LoVo (cell line): ENCODE results near the gene FBXO31.
"Not testable (repeated sequence)": the region's sequence is repeated elsewhere in the genome, so short reads cannot be mapped to it uniquely, and the experiment has no call there.

Experiments
- DNase-seq: peaks from one replicate; pipeline ENCODE4 v3.0.0-alpha.2; 2016; ENCODE audit warnings: low spot score

Gene FBXO31

DNA sequence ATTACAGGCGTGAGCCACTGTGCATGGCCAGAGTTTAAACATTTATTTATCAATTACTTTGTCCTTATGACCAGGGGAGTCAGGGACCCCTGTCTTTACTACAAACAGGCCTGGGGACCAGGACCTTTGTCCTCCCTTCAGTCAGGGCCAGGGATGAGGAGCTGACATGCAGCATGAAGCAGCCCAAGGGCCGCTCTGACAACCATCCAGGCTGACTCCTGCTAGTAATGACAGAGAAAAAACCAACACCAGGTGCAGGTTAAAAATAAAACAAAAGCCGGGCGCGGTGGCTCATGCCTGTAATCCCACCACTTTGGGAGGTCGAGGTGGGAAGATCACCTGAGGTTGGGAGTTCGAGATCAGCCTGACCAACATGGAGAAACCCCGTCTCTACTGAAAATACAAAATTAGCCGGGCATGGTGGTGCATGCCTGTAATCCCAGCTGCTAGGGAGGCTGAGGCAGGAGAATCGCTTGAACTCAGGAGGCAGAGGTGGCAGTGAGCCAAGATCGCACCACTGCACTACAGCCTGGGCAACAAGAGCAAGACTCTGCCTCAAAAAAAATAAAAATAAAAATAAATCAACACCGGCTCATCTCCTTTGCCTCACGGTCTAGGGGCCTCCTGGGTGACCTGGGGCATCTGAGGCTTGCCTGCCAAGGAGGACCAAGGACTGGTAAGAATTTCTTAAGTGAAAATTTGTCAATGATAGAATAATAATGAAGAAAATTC is 20.6 kb downstream of the FBXO31 start:
- DNase-seq = not testable (repeated sequence)

- DNase-seq = no peak
Measured at GRCh38 chr16:87361916-87362619, 21.5 kb downstream of the FBXO31 start.

DNA sequence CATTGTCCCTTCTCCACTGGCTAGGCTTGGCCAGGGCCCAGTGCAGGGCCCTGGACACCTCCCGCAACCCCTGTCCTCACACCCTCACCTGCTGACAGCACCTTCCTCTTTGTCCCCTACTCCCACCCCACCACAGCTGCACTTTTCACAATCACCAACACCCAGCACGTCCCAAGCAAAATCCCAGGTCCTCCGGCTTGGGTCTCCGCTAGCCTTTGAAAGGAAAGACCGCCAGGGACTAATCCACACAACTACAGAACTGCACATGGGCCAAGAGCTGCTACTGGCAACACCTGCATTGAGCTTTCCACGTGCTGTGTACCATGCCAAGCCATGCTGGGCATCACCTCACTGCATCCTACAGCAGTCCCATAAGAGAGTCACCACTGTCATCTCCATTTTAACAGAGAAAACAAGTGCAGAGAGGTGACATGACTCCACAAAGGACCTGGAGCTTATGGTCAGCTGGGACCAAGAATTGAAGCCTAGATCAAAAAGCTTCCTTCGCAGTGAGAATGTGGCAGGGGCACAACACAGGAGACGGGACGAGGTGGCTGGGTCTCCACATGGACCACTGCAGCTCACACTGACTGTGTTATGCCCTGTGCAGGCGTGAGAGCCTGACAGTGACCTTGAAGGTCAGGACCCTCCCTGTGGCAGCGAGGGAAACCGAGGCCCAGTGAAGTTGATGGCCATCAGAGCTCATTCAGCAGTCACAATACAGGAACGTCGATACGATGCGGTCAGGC is 22.5 kb downstream of the FBXO31 start:
- no peak for DNase-seq

DNA sequence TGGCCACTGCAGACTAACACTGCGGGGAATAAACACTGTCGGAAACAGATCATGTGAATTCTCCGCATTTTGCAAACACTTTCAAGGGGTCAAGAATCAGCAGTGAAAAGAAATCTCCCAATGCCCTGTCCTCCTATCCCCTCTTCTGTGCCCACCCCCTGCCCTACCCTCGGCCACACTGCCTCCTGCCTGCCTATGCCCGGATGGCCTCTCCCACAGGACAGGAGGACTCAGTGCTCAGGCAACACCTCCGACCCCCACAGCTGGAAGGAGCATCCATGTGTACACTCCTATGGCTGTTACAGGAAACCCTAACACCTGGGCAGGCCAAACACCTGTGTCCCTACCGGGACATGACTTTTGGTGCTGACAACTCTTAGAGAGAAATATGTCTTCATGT is 24.5 kb downstream of the FBXO31 start:
- DNase-seq = no peak

DNA sequence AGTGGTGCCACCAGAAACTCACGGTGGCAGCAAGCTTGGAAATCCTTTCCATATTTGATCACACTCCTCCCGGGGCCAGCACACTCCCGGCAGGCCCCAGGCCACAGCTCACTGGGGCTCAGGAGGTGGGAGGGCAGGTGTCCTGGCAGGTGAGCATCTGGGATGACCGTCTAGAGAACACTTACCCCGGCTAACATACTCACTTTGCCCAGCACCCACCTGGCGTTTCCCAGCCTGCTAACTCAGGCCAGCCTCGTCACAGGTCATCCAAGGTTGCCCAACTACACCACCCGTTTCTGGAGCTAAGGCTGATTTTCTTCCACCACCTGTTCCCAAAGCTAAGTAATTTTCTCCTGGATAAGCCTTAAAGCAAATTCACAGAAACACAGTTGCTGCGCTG is 24.9 kb downstream of the FBXO31 start:
- DNase-seq = no peak

- no peak for DNase-seq
Measured at GRCh38 chr16:87358250-87358649, 25.3 kb downstream of the FBXO31 start.

DNA sequence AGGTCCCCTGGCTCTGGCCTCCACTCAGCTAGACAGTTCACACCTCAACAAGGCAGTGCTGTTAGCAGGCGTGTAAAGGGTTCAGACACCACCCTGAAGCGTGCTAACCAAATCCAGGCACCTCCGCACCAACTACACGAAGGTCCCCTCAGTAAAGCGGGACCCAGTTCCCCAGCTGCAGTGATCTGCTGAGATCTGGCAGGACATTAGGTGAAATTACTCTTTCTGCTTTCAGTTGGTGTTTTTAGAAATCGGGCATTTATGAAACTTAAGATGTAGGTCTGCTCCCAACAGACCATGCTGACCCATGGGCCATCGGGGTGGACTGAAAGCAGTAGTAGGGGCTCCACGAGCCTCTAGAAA is 27.1 kb downstream of the FBXO31 start:
- no peak for DNase-seq

DNA sequence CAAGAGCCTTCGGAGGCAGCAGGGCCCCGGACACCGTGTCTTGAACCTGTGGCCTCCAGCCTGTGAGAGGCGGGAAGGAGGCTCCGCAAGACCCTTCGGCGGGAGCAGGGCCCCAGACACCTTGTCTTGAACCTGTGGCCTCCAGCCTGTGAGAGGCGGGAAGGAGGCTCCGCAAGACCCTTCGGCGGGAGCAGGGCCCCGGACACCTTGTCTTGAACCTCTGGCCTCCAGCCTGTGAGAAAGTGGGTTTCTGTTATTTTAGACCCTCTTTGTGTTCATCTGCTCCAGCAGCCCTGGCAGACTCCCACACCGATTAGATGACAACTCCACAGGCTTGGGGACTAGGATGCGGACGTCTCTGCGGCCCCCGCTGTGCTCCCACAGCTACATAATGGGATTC is 30.0 kb downstream of the FBXO31 start:
- DNase-seq = no peak

- no peak for DNase-seq
Measured at GRCh38 chr16:87352818-87353217, 30.8 kb downstream of the FBXO31 start.

DNA sequence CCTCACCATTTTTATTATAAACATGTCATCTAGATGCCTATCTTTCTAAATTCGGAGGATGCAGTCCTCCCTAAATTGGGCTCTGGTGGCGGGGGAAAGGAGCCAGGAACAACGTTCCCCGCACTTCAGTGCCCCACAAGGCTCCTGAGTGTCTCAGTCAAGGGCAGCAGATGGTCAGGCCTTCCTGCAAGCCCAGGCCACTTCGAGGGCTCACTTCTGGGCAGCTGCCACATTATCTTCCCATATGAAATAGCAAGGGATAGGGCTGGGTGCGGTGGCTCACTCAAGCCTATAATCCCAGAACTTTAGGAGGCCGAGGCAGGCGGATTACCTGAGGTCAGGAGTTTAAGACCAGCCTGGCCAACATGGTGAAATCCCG is 32.3 kb downstream of the FBXO31 start:
- no peak for DNase-seq

DNA sequence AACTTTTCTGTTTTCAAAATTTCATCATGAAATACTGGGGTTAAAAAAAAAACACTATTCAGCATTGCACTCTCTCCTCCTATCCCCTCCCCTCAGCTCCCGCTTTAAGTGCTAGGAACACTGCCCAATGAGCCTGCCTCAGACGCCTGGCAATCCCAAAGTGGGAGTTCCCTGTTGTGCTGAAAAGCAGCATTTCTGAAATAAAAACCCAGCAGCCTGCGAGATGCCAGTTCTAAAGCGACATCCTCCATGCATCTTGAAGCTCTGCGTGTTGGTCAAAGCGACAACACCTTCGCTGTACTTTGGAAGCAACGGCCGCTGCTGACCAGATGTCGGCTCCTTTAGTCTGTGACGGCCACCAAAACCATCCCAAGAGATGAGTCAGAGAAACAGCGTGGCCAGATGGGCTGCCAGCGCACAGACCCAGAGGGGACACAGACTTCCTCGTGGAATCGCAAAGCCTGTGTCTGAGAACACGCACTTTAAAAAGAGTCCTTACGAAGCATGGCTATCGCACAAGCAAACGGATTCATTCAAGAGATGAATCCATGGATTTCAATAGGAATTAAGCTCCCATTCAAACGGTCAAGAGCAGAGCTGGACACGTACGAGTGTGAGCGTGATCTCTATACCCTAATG is 32.8 kb downstream of the FBXO31 start:
- no peak for DNase-seq

- no peak for DNase-seq
Measured at GRCh38 chr16:87350031-87350430, 33.5 kb downstream of the FBXO31 start.

DNA sequence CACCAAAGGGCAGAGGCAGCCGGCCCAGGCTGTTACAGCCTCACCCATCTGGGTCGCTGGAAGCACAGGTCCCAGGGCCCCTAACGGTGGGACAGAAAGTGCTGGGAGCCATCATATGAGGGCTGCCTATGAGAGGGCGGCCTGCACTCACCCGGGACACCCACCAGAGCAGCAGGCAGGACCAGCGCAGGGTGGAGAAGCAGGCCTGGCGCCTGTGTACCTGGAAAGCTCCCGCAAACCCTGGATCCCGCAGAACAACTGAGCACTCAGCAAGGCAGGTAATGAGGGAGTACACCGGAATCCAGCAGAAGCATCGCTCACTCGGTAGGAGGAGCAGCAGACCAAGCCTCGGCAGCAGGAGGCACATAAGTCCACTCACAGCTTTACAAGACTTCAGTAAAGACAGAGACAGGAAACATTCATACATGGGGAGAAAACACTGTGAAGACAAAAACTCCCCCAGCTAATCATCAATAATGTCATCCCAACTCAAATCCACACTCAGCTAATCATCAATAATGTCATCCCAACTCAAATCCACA is 34.9 kb downstream of the FBXO31 start:
- DNase-seq = no peak

DNA sequence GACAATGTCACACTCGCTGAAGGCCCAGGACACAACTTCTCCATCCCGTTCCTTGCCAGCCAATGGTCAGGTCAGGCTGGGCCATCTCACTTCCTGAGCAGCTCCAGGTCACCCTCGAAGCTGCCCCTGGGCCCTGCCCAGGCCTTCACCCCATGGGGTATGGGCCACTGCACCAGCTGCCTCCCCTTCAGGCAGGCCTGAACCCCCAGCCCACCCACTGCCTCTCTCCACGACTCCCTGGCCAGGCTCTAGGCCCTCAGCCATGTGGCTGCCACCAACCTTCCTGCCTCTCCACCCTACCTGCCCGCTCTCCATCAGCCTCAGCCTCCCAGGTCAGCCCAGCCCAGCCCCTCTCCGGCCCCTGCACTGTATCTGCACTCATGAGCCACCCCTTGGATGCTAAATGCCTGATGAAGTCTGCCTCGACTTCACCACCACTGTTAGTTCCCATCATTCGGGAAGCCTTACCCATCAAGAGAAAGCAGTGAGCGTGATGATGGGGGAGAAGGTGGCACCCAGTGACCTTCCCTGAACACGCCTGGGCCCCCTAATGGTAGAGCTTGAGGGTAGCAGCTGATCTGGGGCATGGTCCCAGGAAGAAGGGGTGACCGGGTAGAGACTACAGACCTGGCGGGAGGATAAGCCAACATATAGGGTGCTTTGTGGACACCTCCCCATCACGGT is 35.5 kb downstream of the FBXO31 start:
- no peak for DNase-seq

- DNase-seq = no peak
Measured at GRCh38 chr16:87346517-87347060, 37.0 kb downstream of the FBXO31 start.

- no peak for DNase-seq
Measured at GRCh38 chr16:87345726-87346424, 37.7 kb downstream of the FBXO31 start.

GRCh38 chr16:87344931-87345631 is 38.5 kb downstream of the FBXO31 start:
- DNase-seq = no peak

DNA sequence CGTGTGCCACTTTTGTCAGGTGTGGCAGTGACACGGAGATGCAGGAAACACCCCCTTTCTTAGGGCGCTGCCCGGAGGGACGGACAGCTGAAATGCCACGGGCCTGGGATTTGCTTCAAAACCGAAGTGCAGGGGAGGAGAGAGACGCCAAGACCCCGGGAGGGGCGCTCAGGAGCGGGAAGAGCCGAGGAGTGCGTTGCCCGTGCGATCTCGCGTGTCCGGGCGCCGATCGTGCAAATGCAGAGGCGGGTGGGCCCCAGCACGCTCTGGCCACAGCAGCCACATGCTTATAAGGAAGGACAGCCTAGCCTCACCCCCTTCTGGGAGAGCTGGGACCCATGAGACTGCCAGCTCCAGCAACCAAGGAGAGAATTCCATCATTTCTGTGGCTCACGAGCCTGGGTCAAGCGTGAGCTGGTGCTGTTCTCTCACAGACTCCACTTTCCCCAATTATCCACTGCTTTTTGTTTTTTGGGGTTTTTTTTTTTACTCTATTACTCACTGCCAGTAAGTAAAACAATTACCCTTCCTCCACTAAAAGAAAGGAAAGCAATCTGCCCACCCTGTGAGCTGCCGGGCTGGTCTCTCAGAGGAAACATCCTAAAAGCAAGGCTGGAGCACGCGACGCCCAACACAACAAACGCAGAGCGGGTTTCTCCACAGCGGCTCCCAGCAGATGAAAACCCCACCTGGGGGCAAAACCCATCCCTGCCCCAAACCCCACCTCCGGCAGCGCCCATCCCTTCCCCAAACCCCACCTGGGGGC is 39.2 kb downstream of the FBXO31 start:
- DNase-seq = no peak

GRCh38 chr16:87343753-87344050 is 39.9 kb downstream of the FBXO31 start:
- DNase-seq = no peak
